ENCODE data around the gene MTMR8.

GRCh38 chrX:64265265-64265664 is 130.0 kb downstream of the MTMR8 start:
- TF ChIP-seq CTCF (conservative IDR thresholded peaks at IDR 0.05 in 1 of 2, IDR thresholded peaks at IDR 0.05 in 1 of 2; ENCODE audit: low read depth in 1 of 2, low read length in 2 of 2), result no peak
- TF ChIP-seq EZH2 (IDR thresholded peaks at IDR 0.05; ENCODE audit: low read length, missing control alignments), result no peak
